ENCODE results near the gene CNN2. TPM values are rescaled to one million over a fixed set of nuclear protein-coding genes. Genes with fewer than 3 reads are reported as not detected.

Gene CNN2
- total RNA-seq, 1 donor from 2014 or later, result 285 TPM

- no peak for DNase-seq (ENCODE audit: extremely low read depth, low read depth, low spot score)
These were observed 54.2 kb downstream of the CNN2 start for GRCh38 chr19:1080360-1081161.

- DNase-seq (ENCODE audit: extremely low read depth, low read depth, low spot score), result no peak
These were observed 55.1 kb downstream of the CNN2 start for GRCh38 chr19:1081301-1082164.

- DNase-seq (ENCODE audit: extremely low read depth, low read depth, low spot score), result no peak
These were observed 55.9 kb downstream of the CNN2 start for GRCh38 chr19:1082165-1082927.

GRCh38 chr19:1082928-1083816 is 56.8 kb downstream of the CNN2 start:
- DNase-seq (ENCODE audit: extremely low read depth, low read depth, low spot score), result no peak

GRCh38 chr19:1084024-1084868 is 57.8 kb downstream of the CNN2 start:
- DNase-seq (ENCODE audit: extremely low read depth, low read depth, low spot score), result no peak

GRCh38 chr19:1085053-1085658 is 58.7 kb downstream of the CNN2 start:
- DNase-seq (ENCODE audit: extremely low read depth, low read depth, low spot score), result no peak

GRCh38 chr19:1085676-1086442 is 59.5 kb downstream of the CNN2 start:
- no peak for DNase-seq (ENCODE audit: extremely low read depth, low read depth, low spot score)

DNA sequence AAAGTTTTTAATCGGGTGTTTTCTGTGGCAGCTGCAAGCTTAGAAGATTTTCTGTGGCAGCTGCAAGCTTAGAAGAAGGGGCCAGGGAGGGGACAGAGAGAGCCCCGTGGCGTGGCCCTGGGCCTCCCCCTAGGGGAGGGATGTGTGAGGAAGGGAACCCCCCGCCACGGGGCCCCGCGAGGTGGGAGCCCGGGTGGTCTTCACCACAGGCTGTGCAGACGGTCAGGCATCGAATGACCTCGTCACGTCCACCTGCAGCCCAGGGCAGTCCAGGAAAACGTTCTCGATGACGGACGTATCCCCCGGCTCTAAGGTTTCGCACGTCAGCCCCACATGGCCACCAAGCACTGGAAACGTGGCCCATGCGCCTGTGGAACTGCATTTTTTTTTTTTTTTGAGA is 60.2 kb downstream of the CNN2 start:
- no peak for DNase-seq (ENCODE audit: extremely low read depth, low read depth, low spot score)

- DNase-seq (ENCODE audit: extremely low read depth, low read depth, low spot score), result no peak
These were observed 61.5 kb downstream of the CNN2 start for GRCh38 chr19:1087813-1088415.

- DNase-seq (ENCODE audit: extremely low read depth, low read depth, low spot score), result no peak
These were observed 62.1 kb downstream of the CNN2 start for GRCh38 chr19:1088416-1089010.

Other genes with a start within 250 kb of the CNN2 start
- gene PTBP1, start 229.2 kb upstream of the CNN2 start, total RNA-seq, result 252 and 331 TPM in 2 replicates
- gene PLPPR3, start 204.7 kb upstream of the CNN2 start, total RNA-seq, result 2.3 and 7.5 TPM in 2 replicates
- not detected in 2 replicates for gene AZU1, start 198.8 kb upstream of the CNN2 start, total RNA-seq
- gene PRTN3, start 185.6 kb upstream of the CNN2 start, total RNA-seq, result not detected in 2 replicates
- gene ELANE, start 174.3 kb upstream of the CNN2 start, total RNA-seq, result not detected in 2 replicates
- gene CFD, start 166.9 kb upstream of the CNN2 start, total RNA-seq, result 0.24 and 1.2 TPM in 2 replicates
- gene MED16, start 133.4 kb upstream of the CNN2 start, total RNA-seq, result 48.2 and 57.1 TPM in 2 replicates
- not detected in 2 replicates for gene RNU6-9, start 133.1 kb upstream of the CNN2 start, total RNA-seq
- 63.2 and 75.7 TPM in 2 replicates for gene R3HDM4, start 113.4 kb upstream of the CNN2 start, total RNA-seq
- 0.12 TPM in 1 of 2 replicates, not detected in the other for gene KISS1R, start 109.3 kb upstream of the CNN2 start, total RNA-seq
- gene ARID3A, start 100.6 kb upstream of the CNN2 start, total RNA-seq, result 14.2 and 14.7 TPM in 2 replicates
- gene WDR18, start 42.3 kb upstream of the CNN2 start, total RNA-seq, result 56.8 and 78.7 TPM in 2 replicates
- 8.3 and 12.4 TPM in 2 replicates for gene GRIN3B, start 26.2 kb upstream of the CNN2 start, total RNA-seq
- 167 and 260 TPM in 2 replicates for gene TMEM259, start 5.5 kb upstream of the CNN2 start, total RNA-seq
- not detected in 2 replicates for gene RNU6-2, start 5.1 kb upstream of the CNN2 start, total RNA-seq
- 11.8 and 13.3 TPM in 2 replicates for gene ABCA7, start 13.5 kb downstream of the CNN2 start, total RNA-seq
- 23.0 and 27.0 TPM in 2 replicates for gene ARHGAP45, start 40.6 kb downstream of the CNN2 start, total RNA-seq
- gene POLR2E, start 68.8 kb downstream of the CNN2 start, total RNA-seq, result 329 and 336 TPM in 2 replicates
- 752 and 944 TPM in 2 replicates for gene GPX4, start 77.4 kb downstream of the CNN2 start, total RNA-seq
- gene SBNO2, start 147.7 kb downstream of the CNN2 start, total RNA-seq, result 53.8 and 76.3 TPM in 2 replicates
- 61.8 and 77.7 TPM in 2 replicates for gene STK11, start 179.2 kb downstream of the CNN2 start, total RNA-seq
- gene CBARP, start 211.4 kb downstream of the CNN2 start, total RNA-seq, result 9.8 and 13.9 TPM in 2 replicates
- gene ATP5F1D, start 215.1 kb downstream of the CNN2 start, total RNA-seq, result 79.0 and 95.6 TPM in 2 replicates
- gene MIDN, start 222.0 kb downstream of the CNN2 start, total RNA-seq, result 43.0 and 78.7 TPM in 2 replicates
- 182 and 231 TPM in 2 replicates for gene CIRBP, start 242.7 kb downstream of the CNN2 start, total RNA-seq
- gene FAM174C, start 248.9 kb downstream of the CNN2 start, total RNA-seq, result 66.3 and 96.6 TPM in 2 replicates

Data from glomerular endothelial cell (primary cell).